Mesendoderm (in vitro differentiated cells): Measurements from ENCODE around the gene GPBAR1.

Experiments used
- DNase-seq: peaks from one replicate; pipeline ENCODE4 v3.0.0; 2013
- H2AK5ac ChIP-seq: 2 replicates; pipeline ENCODE4 v1.6.1; 2013; ENCODE audit warnings: low read length, inconsistent platforms
- H2BK120ac ChIP-seq: 2 replicates; pipeline ENCODE4 v1.6.1; 2013; ENCODE audit warnings: low read depth, mild to moderate bottlenecking, low read length, moderate library complexity, mixed read lengths
- H2BK15ac ChIP-seq: replicated peaks from 2 replicates; pipeline ENCODE4 v1.6.1; 2013; ENCODE audit warnings: low read depth, mild to moderate bottlenecking, moderate library complexity
- H2BK5ac ChIP-seq: 2 replicates; pipeline ENCODE4 v1.6.1; 2013; ENCODE audit warnings: low read length, inconsistent platforms
- H3K18ac ChIP-seq: 2 replicates; pipeline ENCODE4 v1.6.1; 2013; ENCODE audit warnings: mild to moderate bottlenecking, low read length, mixed read lengths
- H3K23ac ChIP-seq: one replicate; pipeline ENCODE4 v1.6.1; 2013; ENCODE audit warnings: low read length
- H3K27ac ChIP-seq: 2 replicates; pipeline ENCODE4 v1.5.1; 2013; ENCODE audit warnings: low read depth, mild to moderate bottlenecking, inconsistent platforms, low read length, moderate library complexity
- H3K27me3 ChIP-seq: 2 replicates; pipeline ENCODE4 v1.6.1; 2013; ENCODE audit warnings: low read length, control low read depth, mild to moderate bottlenecking, inconsistent platforms; ENCODE audit not compliant: insufficient read depth, poor library complexity
- H3K36me3 ChIP-seq: 2 replicates; pipeline ENCODE4 v1.6.1; 2013; ENCODE audit warnings: low read length, inconsistent platforms; ENCODE audit not compliant: control insufficient read depth, insufficient read depth
- H3K4ac ChIP-seq: one replicate; pipeline ENCODE4 v1.6.1; 2013; ENCODE audit warnings: low read depth, mild to moderate bottlenecking, low read length, moderate library complexity
- H3K4me1 ChIP-seq: 2 replicates; pipeline ENCODE4 v1.6.1; 2013; ENCODE audit warnings: low read depth, low read length, inconsistent platforms; ENCODE audit not compliant: control insufficient read depth
- H3K4me2 ChIP-seq: 2 replicates; pipeline ENCODE4 v1.6.1; 2013; ENCODE audit warnings: low read length
- H3K4me3 ChIP-seq: 2 replicates; pipeline ENCODE4 v1.5.1; 2013; ENCODE audit warnings: mild to moderate bottlenecking, low read length
- H3K56ac ChIP-seq: one replicate; pipeline ENCODE4 v1.6.1; 2013; ENCODE audit warnings: low read length
- H3K79me1 ChIP-seq: 2 replicates; pipeline ENCODE4 v1.6.1; 2013; ENCODE audit warnings: low read length, inconsistent platforms
- H3K79me2 ChIP-seq: 2 replicates; pipeline ENCODE4 v1.6.1; 2013; ENCODE audit warnings: mild to moderate bottlenecking, low read length; ENCODE audit not compliant: control insufficient read depth, insufficient read depth
- H3K9ac ChIP-seq: 2 replicates; pipeline ENCODE4 v1.6.1; 2013; ENCODE audit warnings: low read length, inconsistent platforms
- H4K5ac ChIP-seq: one replicate; pipeline ENCODE4 v1.6.1; 2013; ENCODE audit warnings: low read length
- H4K8ac ChIP-seq: one replicate; pipeline ENCODE4 v1.6.1; 2013; ENCODE audit warnings: low read depth, mild to moderate bottlenecking, control low read depth, low read length, moderate library complexity
- WGBS: extraction: QIAGEN DNeasy Blood & Tissue Kit; methylation state at CpG from one replicate; pipeline ENCODE4 v1.1.7; 2013; ENCODE audit warnings: low lambda C conversion rate, missing lambda C conversion rate; ENCODE audit not compliant: insufficient coverage; ENCODE audit errors: extremely low coverage; 5-methylcytosine and 5-hydroxymethylcytosine counted together

GPBAR1 gene

GRCh38 chr2:218298314-218298875, 37.6 kb downstream of the GPBAR1 start:
- Histone ChIP-seq H2AK5ac (no peak overlapping the region), H2BK5ac (no peak overlapping the region), H3K27ac (no peak overlapping the region), H3K56ac (peak overlapping the region; percentile 27), H3K18ac (no peak overlapping the region), H3K4me2 (no peak overlapping the region), H3K9ac (no peak overlapping the region), H3K4me1 (no peaks in the 10 kb centered on the region), H3K79me2 (no peaks in the 10 kb centered on the region), H3K27me3 (no peaks in the 10 kb centered on the region), H3K23ac (no peak overlapping the region), H3K4me3 (no peak overlapping the region), H3K4ac (no peak overlapping the region), H2BK15ac (no peak overlapping the region), H3K79me1 (no peaks in the 10 kb centered on the region), H4K5ac (no peak overlapping the region), H4K8ac (no peak overlapping the region), H3K36me3 (no peaks in the 10 kb centered on the region), H2BK120ac (no peak overlapping the region)
- no peak for DNase-seq
- WGBS: no CpG with 5 or more reads among the region's 6 CpGs

GRCh38 chr2:218300141-218300540, 39.3 kb downstream of the GPBAR1 start:
- H3K4me3 ChIP-seq: no peak overlapping the region
- no peaks in the 10 kb centered on the region for H3K4me1 ChIP-seq
- H3K4me2 ChIP-seq: no peak overlapping the region
- H3K23ac ChIP-seq: no peak overlapping the region
- H2BK15ac ChIP-seq: no peak overlapping the region
- no peak overlapping the region for H2AK5ac ChIP-seq
- no peak for DNase-seq
- no peak overlapping the region for H3K56ac ChIP-seq
- H3K27me3 ChIP-seq: no peaks in the 10 kb centered on the region
- H3K36me3 ChIP-seq: no peaks in the 10 kb centered on the region
- H3K79me2 ChIP-seq: no peaks in the 10 kb centered on the region
- H3K79me1 ChIP-seq: no peaks in the 10 kb centered on the region
- H3K18ac ChIP-seq: no peak overlapping the region
- no peak overlapping the region for H3K9ac ChIP-seq
- no peak overlapping the region for H3K27ac ChIP-seq
- H2BK5ac ChIP-seq: no peak overlapping the region
- H4K8ac ChIP-seq: no peak overlapping the region
- no CpG with 5 or more reads among the region's 4 CpGs for WGBS
- H3K4ac ChIP-seq: no peak overlapping the region
- no peak overlapping the region for H2BK120ac ChIP-seq
- H4K5ac ChIP-seq: no peak overlapping the region

- no peak overlapping the region for H3K4ac ChIP-seq
- no peak overlapping the region for H2BK15ac ChIP-seq
- H3K36me3 ChIP-seq: no peaks in the 10 kb centered on the region
- no peak overlapping the region for H3K56ac ChIP-seq
- no peaks in the 10 kb centered on the region for H3K79me1 ChIP-seq
- no peak overlapping the region for H3K18ac ChIP-seq
- H2BK5ac ChIP-seq: no peak overlapping the region
- H3K79me2 ChIP-seq: no peaks in the 10 kb centered on the region
- no CpG with 5 or more reads among the region's 9 CpGs for WGBS
- no peak overlapping the region for H3K4me3 ChIP-seq
- DNase-seq: peak; percentile 92
- no peak overlapping the region for H3K27ac ChIP-seq
- H4K8ac ChIP-seq: no peak overlapping the region
- no peaks in the 10 kb centered on the region for H3K4me1 ChIP-seq
- H3K27me3 ChIP-seq: no peaks in the 10 kb centered on the region
- no peak overlapping the region for H2BK120ac ChIP-seq
- H3K23ac ChIP-seq: no peak overlapping the region
- no peak overlapping the region for H2AK5ac ChIP-seq
- H4K5ac ChIP-seq: no peak overlapping the region
- no peak overlapping the region for H3K9ac ChIP-seq
- H3K4me2 ChIP-seq: no peak overlapping the region
These were observed 40.5 kb downstream of the GPBAR1 start for GRCh38 chr2:218301176-218301819.

GRCh38 chr2:218305383-218305782, 44.6 kb downstream of the GPBAR1 start:
- Histone ChIP-seq H2AK5ac (no peak overlapping the region), H3K4me2 (no peak overlapping the region), H3K36me3 (no peaks in the 10 kb centered on the region), H4K5ac (no peak overlapping the region), H3K23ac (no peak overlapping the region), H3K79me1 (no peaks in the 10 kb centered on the region), H3K4me3 (no peak overlapping the region), H3K27me3 (no peaks in the 10 kb centered on the region), H3K56ac (no peak overlapping the region), H2BK120ac (no peak overlapping the region), H3K4ac (no peak overlapping the region), H2BK5ac (no peak overlapping the region), H4K8ac (no peak overlapping the region), H3K27ac (no peak overlapping the region), H2BK15ac (no peak overlapping the region), H3K79me2 (no peaks in the 10 kb centered on the region), H3K9ac (no peak overlapping the region), H3K18ac (no peak overlapping the region), H3K4me1 (no peaks in the 10 kb centered on the region)
- WGBS: no CpG with 5 or more reads among the region's 5 CpGs
- DNase-seq: no peak

DNA sequence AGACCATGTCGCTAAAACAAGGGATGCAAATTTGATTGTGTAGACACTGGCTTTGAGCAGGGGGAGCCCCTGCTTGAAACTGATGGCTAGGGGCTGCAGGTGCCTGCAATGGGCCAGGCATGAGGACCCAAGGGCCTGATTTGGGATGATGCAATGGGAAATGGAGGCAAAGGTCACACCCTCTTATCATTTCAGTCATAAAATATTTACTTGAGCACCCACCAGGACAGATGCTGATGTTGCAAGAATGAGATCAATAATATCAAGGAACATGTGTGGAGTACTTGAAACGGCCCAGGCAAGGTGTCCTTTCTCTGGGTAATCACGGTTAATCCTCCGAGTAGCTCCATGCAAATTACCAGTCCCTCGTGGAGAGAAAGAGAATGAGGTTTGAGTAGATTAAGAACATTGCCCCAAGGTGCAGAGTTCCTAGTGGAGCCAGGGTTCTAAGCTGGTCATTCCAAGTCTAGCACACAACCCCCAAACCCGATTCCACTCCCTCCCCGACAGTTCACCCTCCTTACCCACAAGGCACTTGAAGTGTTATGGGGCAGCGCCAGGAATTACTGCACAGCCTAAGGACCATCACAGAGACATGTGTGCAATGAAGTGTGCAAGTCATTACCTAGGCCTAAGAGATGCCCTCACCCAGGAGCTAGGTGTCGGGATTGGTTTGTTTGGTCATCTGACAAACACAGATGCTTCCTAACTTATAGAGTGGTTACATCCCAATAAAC, 45.5 kb downstream of the GPBAR1 start:
- Histone ChIP-seq H3K23ac (no peak overlapping the region), H3K9ac (no peak overlapping the region), H2BK120ac (no peak overlapping the region), H2BK15ac (no peak overlapping the region), H3K56ac (no peak overlapping the region), H4K8ac (no peak overlapping the region), H3K27me3 (no peaks in the 10 kb centered on the region), H3K79me1 (no peaks in the 10 kb centered on the region), H3K36me3 (no peaks in the 10 kb centered on the region), H4K5ac (no peak overlapping the region), H3K4ac (no peak overlapping the region), H3K4me3 (no peak overlapping the region), H3K18ac (no peak overlapping the region), H2BK5ac (no peak overlapping the region), H3K27ac (no peak overlapping the region), H2AK5ac (no peak overlapping the region), H3K4me1 (no peaks in the 10 kb centered on the region), H3K4me2 (no peak overlapping the region), H3K79me2 (no peaks in the 10 kb centered on the region)
- no CpG with 5 or more reads among the region's 9 CpGs for WGBS
- no peak for DNase-seq
